GM23338 (cell line): Measurements from ENCODE around the gene MNX1. TPM values are rescaled to one million over a fixed set of nuclear protein-coding genes. Genes with fewer than 3 reads are reported as not detected.

Source experiments
- ATAC-seq: fragments of 200-7000 bp; cut with Tn5 transposase; 3 replicates; pipeline ENCODE4 v1.9.1; 2020
- DNase-seq: peaks from one replicate; pipeline ENCODE4 v3.0.0-alpha.2; 2015; ENCODE audit warnings: low spot score
- H2AFZ ChIP-seq: fragments of 200-600 bp; sonication (generic); 2 replicates; pipeline ENCODE4 v1.8.0; 2016; ENCODE audit warnings: antibody characterized with exemption, mild to moderate bottlenecking, moderate library complexity
- H3F3A ChIP-seq: fragments of 200-600 bp; sonication (generic); replicated peaks from 2 replicates; pipeline ENCODE4 v1.8.0; 2017; ENCODE audit warnings: antibody characterized with exemption, mixed run types, low read depth
- H3K27ac ChIP-seq: fragments of 200-600 bp; sonication (generic); 2 replicates; pipeline ENCODE4 v1.6.1; 2016; ENCODE audit warnings: low read depth
- H3K27me3 ChIP-seq: fragments of 200-600 bp; sonication (generic); 2 replicates; pipeline ENCODE4 v1.8.0; 2016; ENCODE audit warnings: mild to moderate bottlenecking, mixed run types, moderate library complexity; ENCODE audit not compliant: insufficient read depth
- H3K36me3 ChIP-seq: fragments of 200-600 bp; sonication (generic); 2 replicates; pipeline ENCODE4 v1.8.0; 2016; ENCODE audit warnings: mild to moderate bottlenecking; ENCODE audit not compliant: insufficient read depth
- H3K4me1 ChIP-seq: fragments of 200-600 bp; sonication (generic); 2 replicates; pipeline ENCODE4 v1.8.0; 2016; ENCODE audit warnings: mild to moderate bottlenecking, moderate library complexity; ENCODE audit not compliant: insufficient read depth
- H3K4me2 ChIP-seq: fragments of 200-600 bp; sonication (generic); 2 replicates; pipeline ENCODE4 v1.7.1; 2017; ENCODE audit warnings: mixed run types
- H3K4me3 ChIP-seq: fragments of 200-600 bp; sonication (generic); 2 replicates; pipeline ENCODE4 v1.6.1; 2016; ENCODE audit warnings: mixed run types
- H3K79me2 ChIP-seq: fragments of 200-600 bp; sonication (generic); replicated peaks from 2 replicates; pipeline ENCODE4 v1.8.0; 2017; ENCODE audit warnings: mild to moderate bottlenecking; ENCODE audit not compliant: insufficient read depth
- H3K9me2 ChIP-seq: fragments of 200-600 bp; sonication (generic); 2 replicates; pipeline ENCODE4 v1.8.0; 2017; ENCODE audit not compliant: insufficient read depth
- H4K20me1 ChIP-seq: fragments of 200-600 bp; sonication (generic); replicated peaks from 2 replicates; pipeline ENCODE4 v1.8.0; 2017; ENCODE audit warnings: mild to moderate bottlenecking; ENCODE audit not compliant: insufficient read depth
- H3K27ac Mint-ChIP-seq: 2 replicates; pipeline ENCODE4 v1.8.0; 2020; ENCODE audit warnings: inconsistent platforms, mild to moderate bottlenecking, moderate library complexity, mixed read lengths
- H3K27me3 Mint-ChIP-seq: 3 replicates; pipeline ENCODE4 v1.8.0; 2022; ENCODE audit warnings: low read depth, mild to moderate bottlenecking, moderate library complexity, mixed read lengths, inconsistent platforms; ENCODE audit not compliant: insufficient read depth, poor library complexity
- H3K36me3 Mint-ChIP-seq: 3 replicates; pipeline ENCODE4 v1.8.0; 2021; ENCODE audit warnings: low read depth, mild to moderate bottlenecking, inconsistent platforms, moderate library complexity, mixed read lengths
- H3K4me1 Mint-ChIP-seq: 3 replicates; pipeline ENCODE4 v1.8.0; 2020; ENCODE audit warnings: mild to moderate bottlenecking, inconsistent platforms, mixed read lengths
- H3K4me3 Mint-ChIP-seq: 3 replicates; pipeline ENCODE4 v1.8.0; 2021; ENCODE audit warnings: moderate library complexity, mild to moderate bottlenecking, inconsistent platforms, mixed read lengths
- H3K9me3 Mint-ChIP-seq: 3 replicates; pipeline ENCODE4 v1.8.0; 2020; ENCODE audit warnings: moderate library complexity, mild to moderate bottlenecking, inconsistent platforms, mixed read lengths
- CREB1 ChIP-seq: fragments of 250-450 bp; sonication (Bioruptor Pico); IDR thresholded peaks from 2 replicates; pipeline ENCODE4 v1.5.0; 2020; ENCODE audit warnings: low read depth, mild to moderate bottlenecking, moderate library complexity
- ETS1 ChIP-seq: IDR thresholded peaks from 2 replicates; pipeline ENCODE4 v1.6.1; 2016; ENCODE audit warnings: antibody characterized with exemption
- EZH2 ChIP-seq: fragments of 200-600 bp; sonication (generic); IDR thresholded peaks from one replicate; pipeline ENCODE4 v1.8.0; 2017; ENCODE audit warnings: antibody characterized with exemption, mild to moderate bottlenecking, low read depth; ENCODE audit not compliant: unreplicated experiment
- EZH2phosphoT487 ChIP-seq: fragments of 200-600 bp; sonication (generic); IDR thresholded peaks from one replicate; pipeline ENCODE4 v1.8.1; 2018; ENCODE audit warnings: antibody characterized with exemption; ENCODE audit not compliant: unreplicated experiment
- JUNB ChIP-seq: IDR thresholded peaks from one replicate; pipeline ENCODE4 v1.6.1; 2016; ENCODE audit warnings: antibody characterized with exemption; ENCODE audit not compliant: unreplicated experiment
- NANOG ChIP-seq: IDR thresholded peaks from 2 replicates; pipeline ENCODE4 v1.6.1; 2016; ENCODE audit warnings: antibody characterized with exemption, borderline replicate concordance
- POLR2AphosphoS5 ChIP-seq: IDR thresholded peaks from 2 replicates; pipeline ENCODE4 v1.6.1; 2016; ENCODE audit warnings: antibody characterized with exemption, low read depth
- REST ChIP-seq: IDR thresholded peaks from one replicate; pipeline ENCODE4 v1.6.1; 2018; ENCODE audit warnings: antibody characterized with exemption; ENCODE audit not compliant: unreplicated experiment
- STAT1 ChIP-seq: IDR thresholded peaks from one replicate; pipeline ENCODE4 v1.6.1; 2016; ENCODE audit warnings: antibody characterized with exemption; ENCODE audit not compliant: unreplicated experiment
- ZNF114 ChIP-seq: fragments of 250-450 bp; sonication (Bioruptor Pico); IDR thresholded peaks from 2 replicates; pipeline ENCODE4 v1.5.0; 2020; ENCODE audit warnings: mild to moderate bottlenecking, moderate library complexity
- ZNF331 ChIP-seq: fragments of 250-450 bp; sonication (Bioruptor Pico); IDR thresholded peaks from 2 replicates; pipeline ENCODE4 v1.5.0; 2020; ENCODE audit warnings: low read depth, mild to moderate bottlenecking, moderate library complexity
- ZNF462 ChIP-seq: fragments of 250-450 bp; sonication (Bioruptor Pico); IDR thresholded peaks from 2 replicates; pipeline ENCODE4 v1.5.0; 2020; ENCODE audit warnings: mild to moderate bottlenecking, moderate library complexity
- polyA plus RNA-seq: library from polyadenylated mRNA; unstranded; fragments of >200 nt; fragmentation: Nextera tagmentation; extraction: Ambion mirVana; gene quantifications from 2 replicates; pipeline ENCODE4 v1.2.1, GENCODE V29; 2016
- total RNA-seq: library from RNA; depleted of rRNA; stranded (reverse); fragments of >200 nt; shearing (Covaris generic); gene quantifications from 2 replicates; pipeline ENCODE4 v1.2.3, GENCODE V29; 2014
- TF ChIP-seq, protein P1 (sequence below), 2 experiments: fragments of 200-600 bp in 1 of 2; sonication (generic) in 1 of 2; conservative IDR thresholded peaks; 2 replicates each; pipeline versions ENCODE4 v1.5.1 to v1.6.1; 2016 to 2017; ENCODE audit warnings: antibody characterized with exemption in 2 of 2, low read depth in 2 of 2, mild to moderate bottlenecking in 2 of 2, moderate library complexity in 1 of 2

MNX1 gene
- total and polyA plus RNA-seq, 2 experiments from 2014 or later = 0.14 to 0.24 TPM

DNA sequence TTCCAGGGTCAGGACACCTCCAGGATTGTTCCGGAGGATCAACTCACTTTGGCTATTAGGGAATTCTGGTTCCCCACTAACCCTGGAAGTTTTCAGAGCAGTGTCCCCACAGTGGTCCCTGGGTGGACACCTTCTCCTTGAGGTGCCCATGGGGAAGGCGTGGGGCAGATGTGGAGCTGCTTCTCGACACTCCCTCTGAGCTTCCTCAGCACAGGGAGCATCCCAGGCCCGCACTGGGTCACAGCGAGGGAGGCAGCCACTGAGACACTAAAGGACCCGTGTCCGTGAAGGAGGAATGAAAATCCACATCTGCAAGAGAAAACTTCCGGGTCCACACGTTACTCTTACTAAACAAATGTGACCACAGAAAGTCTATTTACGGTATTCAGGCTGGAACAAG is 48.2 kb upstream of the MNX1 start:
- Histone ChIP-seq H3K27me3 (no peaks in the 10 kb centered on the region), H3K36me3 (no peaks in the 10 kb centered on the region), H3K4me1 (no peaks in the 10 kb centered on the region), H3K79me2 (no peaks in the 10 kb centered on the region), H2AFZ (no peak overlapping the region), H3K4me2 (no peak overlapping the region), H3K4me3 (no peak overlapping the region), H3F3A (no peaks in the 10 kb centered on the region), H4K20me1 (no peaks in the 10 kb centered on the region), H3K27ac (no peak overlapping the region), H3K9me2 (peaks cover 10% of the 10 kb centered on the region; the same call in 1 of the 2 replicates)
- ATAC-seq (no peak), DNase-seq (no peak)
- Mint-ChIP-seq H3K4me3 (no peak overlapping the region), H3K9me3 (peaks cover 8% of the 10 kb centered on the region; the same call in 2 of the 3 replicates), H3K4me1 (no peaks in the 10 kb centered on the region), H3K27me3 (no peaks in the 10 kb centered on the region), H3K27ac (no peak overlapping the region), H3K36me3 (no peaks in the 10 kb centered on the region; the same call in 2 of the 3 replicates)
- TF ChIP-seq ZNF331 (CRISPR knock-in tag) = no peak
- no peak for TF ChIP-seq POLR2AphosphoS5
- no peak for TF ChIP-seq STAT1
- TF ChIP-seq ZNF462 (CRISPR knock-in tag) = no peak
- no peak for TF ChIP-seq ZNF114
- TF ChIP-seq NANOG = no peak
- TF ChIP-seq, protein P1, sequence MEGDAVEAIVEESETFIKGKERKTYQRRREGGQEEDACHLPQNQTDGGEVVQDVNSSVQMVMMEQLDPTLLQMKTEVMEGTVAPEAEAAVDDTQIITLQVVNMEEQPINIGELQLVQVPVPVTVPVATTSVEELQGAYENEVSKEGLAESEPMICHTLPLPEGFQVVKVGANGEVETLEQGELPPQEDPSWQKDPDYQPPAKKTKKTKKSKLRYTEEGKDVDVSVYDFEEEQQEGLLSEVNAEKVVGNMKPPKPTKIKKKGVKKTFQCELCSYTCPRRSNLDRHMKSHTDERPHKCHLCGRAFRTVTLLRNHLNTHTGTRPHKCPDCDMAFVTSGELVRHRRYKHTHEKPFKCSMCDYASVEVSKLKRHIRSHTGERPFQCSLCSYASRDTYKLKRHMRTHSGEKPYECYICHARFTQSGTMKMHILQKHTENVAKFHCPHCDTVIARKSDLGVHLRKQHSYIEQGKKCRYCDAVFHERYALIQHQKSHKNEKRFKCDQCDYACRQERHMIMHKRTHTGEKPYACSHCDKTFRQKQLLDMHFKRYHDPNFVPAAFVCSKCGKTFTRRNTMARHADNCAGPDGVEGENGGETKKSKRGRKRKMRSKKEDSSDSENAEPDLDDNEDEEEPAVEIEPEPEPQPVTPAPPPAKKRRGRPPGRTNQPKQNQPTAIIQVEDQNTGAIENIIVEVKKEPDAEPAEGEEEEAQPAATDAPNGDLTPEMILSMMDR (conservative IDR thresholded peaks at IDR 0.05; ENCODE audit: low read depth in 2 of 2) = no peak
- TF ChIP-seq EZH2phosphoT487 = no peak
- TF ChIP-seq ETS1 = no peak
- TF ChIP-seq EZH2 = no peak
- no peak for TF ChIP-seq JUNB
- no peak for TF ChIP-seq REST
- TF ChIP-seq CREB1 (CRISPR knock-in tag) = no peak
